Upper lobe of left lung (tissue), 6 donors: ENCODE results near the gene CD164. TPM values are rescaled to one million over a fixed set of nuclear protein-coding genes. Genes with fewer than 3 reads are reported as not detected.
A peak's percentile ranks its signal among the peaks of the same experiment; 100 is the strongest.

Experiments used
- ATAC-seq, 2 donors: fragments of 200-7000 bp; cut with Tn5 transposase; one replicate each; pipeline ENCODE4 v1.9.1; 2022; ENCODE audit warnings: mild to moderate bottlenecking in 2 of 2, moderate library complexity in 2 of 2; ENCODE audit not compliant: low FRiP score in 2 of 2
- DNase-seq, 2 donors: peaks; one replicate each; pipeline ENCODE4 v3.0.0-alpha.2; 2019 to 2020
- H3K27ac ChIP-seq, 4 donors: fragments of 200-600 bp; sonication (generic); one replicate each; pipeline ENCODE4 v1.5.1; 2016 to 2019
- H3K27me3 ChIP-seq, 4 donors: fragments of 200-600 bp; sonication (generic); one replicate each; pipeline ENCODE4 v1.5.1; 2017 to 2019
- H3K36me3 ChIP-seq, 4 donors: fragments of 200-600 bp; sonication (generic); one replicate each; pipeline ENCODE4 v1.5.1; 2016 to 2019
- H3K4me1 ChIP-seq, 4 donors: fragments of 200-600 bp; sonication (generic); one replicate each; pipeline ENCODE4 v1.5.1; 2018 to 2019
- H3K4me3 ChIP-seq, 4 donors: fragments of 200-600 bp; sonication (generic); one replicate each; pipeline ENCODE4 v1.5.1; 2017 to 2019; ENCODE audit warnings: mild to moderate bottlenecking in 2 of 4, moderate library complexity in 1 of 4
- H3K9me3 ChIP-seq, 4 donors: fragments of 200-600 bp; sonication (generic); one replicate each; pipeline ENCODE4 v1.5.1; 2018 to 2019
- EP300 ChIP-seq, 4 donors: sonication (generic); formaldehyde crosslinking; IDR thresholded peaks; one replicate each; pipeline ENCODE4 v1.5.1; 2017; ENCODE audit warnings: antibody characterized with exemption in 4 of 4, control low read depth in 2 of 4
- POLR2A ChIP-seq, 4 donors: fragments of 450-650 bp; IDR thresholded peaks; one replicate each; pipeline ENCODE4 v1.5.1; 2016 to 2017; ENCODE audit warnings: antibody characterized with exemption in 4 of 4, mild to moderate bottlenecking in 2 of 4
- POLR2AphosphoS5 ChIP-seq, 2 donors: sonication (generic); formaldehyde crosslinking; IDR thresholded peaks; one replicate each; pipeline ENCODE4 v1.5.1; 2017; ENCODE audit warnings: antibody characterized with exemption in 2 of 2
- WGBS, 2 donors: methylation state at CpG; one replicate each; pipeline ENCODE4 v1.1.5; 2017 to 2018; 5-methylcytosine and 5-hydroxymethylcytosine counted together
- total RNA-seq, 6 donors: library from RNA; depleted of rRNA in 4 of 6; stranded (reverse); fragments of >200 nt in 4 of 6; gene quantifications; one replicate each; pipeline versions ENCODE4 v1.1.0 to v1.2.1, GENCODE V29; 2016 to 2021
- TF ChIP-seq, protein P1 (sequence below), 6 experiments: fragments of 450-650 bp in 4 of 6; fragments of 200-600 bp in 2 of 6; sonication (generic) in 2 of 6; IDR thresholded peaks; one replicate each; pipeline ENCODE4 v1.5.1; 2016 to 2019; ENCODE audit warnings: antibody characterized with exemption in 6 of 6
- donor health status: DM: no; HTN: no; CAD: no; lungs with moderate emphysema.
- donor health status: DM: no; HTN: yes; CAD: no; lungs with severe emphysema.

The CD164 gene
- total RNA-seq, 6 donors from 2014 or later = 70.8 to 281 (median 218) TPM

DNA sequence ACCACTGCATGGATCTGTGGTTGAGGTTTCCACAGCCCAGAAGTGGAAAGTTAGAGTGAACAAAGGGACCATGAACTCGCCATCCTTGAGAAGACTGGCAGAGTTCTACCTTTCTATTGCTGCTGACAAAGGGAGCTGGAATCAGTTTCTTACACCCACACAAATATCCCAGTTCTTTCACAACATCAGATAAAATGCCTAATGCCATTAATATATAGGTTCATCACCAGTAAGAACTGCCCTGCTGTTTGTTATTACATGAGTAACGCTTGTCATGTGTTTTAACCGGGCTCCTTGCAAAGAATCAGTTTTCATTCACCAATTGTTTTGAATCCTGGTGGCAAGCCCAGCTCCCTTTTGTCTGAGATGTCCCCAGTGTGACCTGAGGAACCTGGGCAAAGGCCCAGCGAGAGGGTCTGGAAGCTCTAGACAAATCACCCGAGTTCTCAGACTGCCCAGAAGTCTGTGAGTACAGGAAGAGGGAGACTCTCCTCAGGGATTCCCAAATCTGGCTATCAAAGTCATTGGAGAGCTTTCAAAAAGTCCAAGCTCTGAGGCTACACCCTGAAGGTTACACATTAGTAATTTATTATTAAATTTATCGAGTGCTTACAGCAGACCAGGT is 7.5 kb upstream of the CD164 start:
- TF ChIP-seq EP300 (IDR thresholded peaks at IDR 0.05) (no peak), POLR2AphosphoS5 (IDR thresholded peaks at IDR 0.05) (no peak), POLR2A (IDR thresholded peaks at IDR 0.05) (no peak)
- TF ChIP-seq, protein P1, sequence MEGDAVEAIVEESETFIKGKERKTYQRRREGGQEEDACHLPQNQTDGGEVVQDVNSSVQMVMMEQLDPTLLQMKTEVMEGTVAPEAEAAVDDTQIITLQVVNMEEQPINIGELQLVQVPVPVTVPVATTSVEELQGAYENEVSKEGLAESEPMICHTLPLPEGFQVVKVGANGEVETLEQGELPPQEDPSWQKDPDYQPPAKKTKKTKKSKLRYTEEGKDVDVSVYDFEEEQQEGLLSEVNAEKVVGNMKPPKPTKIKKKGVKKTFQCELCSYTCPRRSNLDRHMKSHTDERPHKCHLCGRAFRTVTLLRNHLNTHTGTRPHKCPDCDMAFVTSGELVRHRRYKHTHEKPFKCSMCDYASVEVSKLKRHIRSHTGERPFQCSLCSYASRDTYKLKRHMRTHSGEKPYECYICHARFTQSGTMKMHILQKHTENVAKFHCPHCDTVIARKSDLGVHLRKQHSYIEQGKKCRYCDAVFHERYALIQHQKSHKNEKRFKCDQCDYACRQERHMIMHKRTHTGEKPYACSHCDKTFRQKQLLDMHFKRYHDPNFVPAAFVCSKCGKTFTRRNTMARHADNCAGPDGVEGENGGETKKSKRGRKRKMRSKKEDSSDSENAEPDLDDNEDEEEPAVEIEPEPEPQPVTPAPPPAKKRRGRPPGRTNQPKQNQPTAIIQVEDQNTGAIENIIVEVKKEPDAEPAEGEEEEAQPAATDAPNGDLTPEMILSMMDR (IDR thresholded peaks at IDR 0.05) = no peak
- H3K4me1 ChIP-seq = peaks cover under 1 to 4% (median 3%) of the 10 kb centered on the region in 4 donors
- 77 to 83% methylated on average over 6 of the region's 6 CpGs for WGBS, 2 donors
- H3K36me3 ChIP-seq = no peaks in the 10 kb centered on the region
- ATAC-seq (no peak), DNase-seq (no peak)
- peak overlapping the region in 1 of 4 donors; percentile 42 for H3K27ac ChIP-seq
- no peaks in the 10 kb centered on the region for H3K9me3 ChIP-seq
- H3K4me3 ChIP-seq = no peak overlapping the region
- no peaks in the 10 kb centered on the region for H3K27me3 ChIP-seq

DNA sequence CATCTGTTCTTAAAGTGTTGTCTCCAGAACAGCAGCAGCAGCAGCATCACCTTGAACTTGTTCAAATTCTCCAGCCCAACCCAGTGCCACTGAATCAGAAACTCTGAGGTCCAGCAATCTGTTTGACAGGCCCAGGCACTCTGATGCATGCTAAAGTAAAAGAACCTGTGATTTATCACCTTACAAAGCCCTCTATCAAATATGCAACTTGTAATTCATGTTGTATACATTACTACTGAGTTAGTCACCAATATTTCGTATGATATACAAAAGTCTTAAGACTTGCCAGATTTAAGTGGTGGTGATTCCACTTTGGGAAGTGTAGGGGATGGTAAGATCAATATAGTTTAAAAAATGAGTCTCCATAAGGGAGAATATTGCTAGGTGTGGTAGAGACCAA is 6.0 kb upstream of the CD164 start:
- 87 to 92% methylated on average over 1 of the region's 1 CpG for WGBS, 2 donors
- Histone ChIP-seq H3K4me3 (no peak overlapping the region), H3K9me3 (no peaks in the 10 kb centered on the region), H3K36me3 (no peaks in the 10 kb centered on the region), H3K4me1 (peaks cover 14 to 19% (median 17%) of the 10 kb centered on the region in 4 donors), H3K27me3 (no peaks in the 10 kb centered on the region), H3K27ac (no peak overlapping the region)
- no peak for DNase-seq
- ATAC-seq = no peak
- TF ChIP-seq, protein P1 (IDR thresholded peaks at IDR 0.05) = no peak
- TF ChIP-seq EP300 (IDR thresholded peaks at IDR 0.05) (no peak), POLR2A (IDR thresholded peaks at IDR 0.05) (no peak), POLR2AphosphoS5 (IDR thresholded peaks at IDR 0.05) (no peak)

DNA sequence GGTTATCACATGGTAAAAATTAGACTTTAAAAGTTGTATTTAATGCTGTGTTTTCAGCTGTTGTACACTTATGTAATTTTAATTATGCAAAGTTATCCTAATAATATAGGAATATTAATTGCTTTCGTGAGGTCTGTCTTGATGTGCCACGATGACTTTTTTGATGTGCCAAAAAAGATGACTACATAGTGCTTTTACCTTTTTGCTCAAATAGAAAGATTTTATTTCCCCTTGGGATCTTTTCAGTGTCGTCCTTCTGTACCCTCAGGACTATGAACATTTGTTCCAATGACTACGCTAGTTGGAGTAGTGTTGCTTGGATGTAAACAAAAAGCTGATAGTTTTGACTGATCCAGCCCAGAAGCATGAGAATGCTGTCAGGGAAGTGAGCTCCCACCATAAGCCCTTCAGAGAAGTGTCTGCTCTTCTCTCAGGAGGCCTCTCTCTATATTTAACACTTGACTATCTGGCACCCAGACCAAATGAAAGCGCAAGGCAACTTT is 1.2 kb upstream of the CD164 start:
- ATAC-seq = no peak
- H3K4me3 ChIP-seq = peak overlapping the region; percentile 80 to 96 (median 88)
- H3K36me3 ChIP-seq = peaks cover 0 to 1% (median 0%) of the 10 kb centered on the region in 4 donors
- DNase-seq = no peak
- H3K9me3 ChIP-seq = no peaks in the 10 kb centered on the region
- TF ChIP-seq EP300 (IDR thresholded peaks at IDR 0.05) (no peak), POLR2AphosphoS5 (IDR thresholded peaks at IDR 0.05) (no peak), POLR2A (IDR thresholded peaks at IDR 0.05) (no peak)
- TF ChIP-seq, protein P1 (IDR thresholded peaks at IDR 0.05) = no peak
- H3K27ac ChIP-seq = peak overlapping the region; percentile 99 to 100 (median 100)
- 8 to 9% methylated on average over 5 of the region's 5 CpGs for WGBS, 2 donors
- peaks cover 30 to 41% (median 36%) of the 10 kb centered on the region in 4 donors for H3K4me1 ChIP-seq
- no peaks in the 10 kb centered on the region for H3K27me3 ChIP-seq

DNA sequence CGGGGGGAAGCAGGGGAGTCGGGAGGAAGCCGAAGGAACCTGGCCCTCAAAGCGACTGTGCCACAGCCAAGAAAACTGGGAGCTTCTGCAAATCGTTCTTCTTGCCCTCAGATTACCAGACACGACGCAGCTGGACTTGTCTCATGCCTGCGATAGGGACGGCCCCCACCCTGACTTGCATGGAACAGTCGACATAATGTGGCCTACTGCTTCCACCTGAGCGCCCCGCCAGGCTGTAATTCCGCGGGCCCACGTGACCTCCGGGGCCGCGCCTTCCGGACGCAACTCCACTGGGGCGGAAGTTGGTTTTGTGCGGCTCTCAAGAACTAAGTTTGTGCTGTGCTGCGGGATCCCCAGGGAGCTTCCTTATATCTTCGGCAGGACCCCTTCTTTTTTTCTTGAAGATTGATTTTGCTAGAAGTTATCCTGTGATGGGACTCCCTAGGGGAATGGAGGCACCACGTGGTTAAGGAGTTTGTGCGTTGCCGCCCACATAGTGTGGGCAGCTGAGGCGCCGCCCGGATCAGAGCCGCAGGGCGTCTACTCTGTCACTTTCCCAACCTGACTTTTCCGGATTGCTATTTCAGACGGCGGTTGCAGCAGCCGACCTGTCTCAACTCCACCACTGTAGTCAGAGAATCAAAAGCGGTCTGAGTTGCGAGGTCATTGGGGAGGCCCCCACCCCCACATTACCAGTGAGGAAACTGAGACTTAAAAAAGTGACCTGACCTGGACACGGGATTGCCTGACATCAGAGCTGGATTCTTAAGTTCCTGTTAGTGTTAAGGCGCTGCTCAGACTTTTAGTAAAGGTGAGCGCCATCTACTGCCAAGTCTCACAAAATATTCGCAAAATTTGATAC is 540 bp upstream of the CD164 start:
- Histone ChIP-seq H3K4me1 (peaks cover 30 to 47% (median 41%) of the 10 kb centered on the region in 4 donors), H3K9me3 (no peaks in the 10 kb centered on the region), H3K4me3 (peak overlapping the region; percentile 80 to 96 (median 88)), H3K36me3 (peaks cover 0 to 8% (median under 1%) of the 10 kb centered on the region in 4 donors), H3K27me3 (no peaks in the 10 kb centered on the region), H3K27ac (peak overlapping the region; percentile 99 to 100 (median 100))
- peak in 1 of 4 donors; percentile 50 for TF ChIP-seq EP300 (IDR thresholded peaks at IDR 0.05)
- TF ChIP-seq POLR2AphosphoS5 (IDR thresholded peaks at IDR 0.05) = peak; percentile 48 to 50
- TF ChIP-seq POLR2A (IDR thresholded peaks at IDR 0.05) = peak in 3 of 4 donors; percentile 43 to 77 (median 57)
- TF ChIP-seq, protein P1 (IDR thresholded peaks at IDR 0.05) = peak in 4 of 6 experiments; percentile 22 to 70 (median 53)
- 0% methylated on average over 20 to 39 of the region's 42 CpGs for WGBS, 2 donors
- DNase-seq = peak; percentile 93 to 97
- peak; percentile 95 to 96 for ATAC-seq
